Heart left ventricle (tissue), 13 donors: ENCODE data around the gene MAGEB17.

Experiments used
- POLR2A ChIP-seq, 2 donors: fragments of 450-650 bp; IDR thresholded peaks; one replicate each; pipeline ENCODE4 v1.6.1; 2017; ENCODE audit warnings: antibody characterized with exemption in 2 of 2, mild to moderate bottlenecking in 2 of 2, moderate library complexity in 2 of 2
- TF ChIP-seq, protein P1 (sequence below), 12 donors: fragments of 200-600 bp; sonication (generic) in 4 of 12; IDR thresholded peaks; one replicate each; pipeline versions ENCODE4 v1.5.0 to v1.8.0; 2018 to 2022; ENCODE audit warnings: antibody characterized with exemption in 12 of 12, mild to moderate bottlenecking in 5 of 12
- donor health status: ischemic (EF 13 %, LVEDD 7.1; RV severe dilation, severe dysfunction).
- donor health status: DM: no; HTN: yes; CAD: no.
- donor health status: DM: no; HTN: no; CAD: no.
- donor health status: ischemic (EF 25% LVEDD 6.9; RV normal size, moderate dysfunction).
- donor health status: ischemic (EF 25% LVEDD 5.7; RV mildly dilated, moderate dysfunction).
- donor health status: ischemic (EF 35%, LVEDD 5.7; RV mildly dilated, moderate dysfunction).
- donor health status: nonischemic (EF 11% LVEDD 7.7; RV severe dilation, severe dysfunction).
- donor health status: DM: yes; HTN: yes; CAD: no.
- donor health status: PGD.
- donor health status: ischemic (EF 29% LVEDD 5.4; RV normal size, mild dysfunction).
- donor health status: nonischemic (EF 23%, LVEDD 6.1; RV moderate dilation, normal function).

- TF ChIP-seq, protein P1, sequence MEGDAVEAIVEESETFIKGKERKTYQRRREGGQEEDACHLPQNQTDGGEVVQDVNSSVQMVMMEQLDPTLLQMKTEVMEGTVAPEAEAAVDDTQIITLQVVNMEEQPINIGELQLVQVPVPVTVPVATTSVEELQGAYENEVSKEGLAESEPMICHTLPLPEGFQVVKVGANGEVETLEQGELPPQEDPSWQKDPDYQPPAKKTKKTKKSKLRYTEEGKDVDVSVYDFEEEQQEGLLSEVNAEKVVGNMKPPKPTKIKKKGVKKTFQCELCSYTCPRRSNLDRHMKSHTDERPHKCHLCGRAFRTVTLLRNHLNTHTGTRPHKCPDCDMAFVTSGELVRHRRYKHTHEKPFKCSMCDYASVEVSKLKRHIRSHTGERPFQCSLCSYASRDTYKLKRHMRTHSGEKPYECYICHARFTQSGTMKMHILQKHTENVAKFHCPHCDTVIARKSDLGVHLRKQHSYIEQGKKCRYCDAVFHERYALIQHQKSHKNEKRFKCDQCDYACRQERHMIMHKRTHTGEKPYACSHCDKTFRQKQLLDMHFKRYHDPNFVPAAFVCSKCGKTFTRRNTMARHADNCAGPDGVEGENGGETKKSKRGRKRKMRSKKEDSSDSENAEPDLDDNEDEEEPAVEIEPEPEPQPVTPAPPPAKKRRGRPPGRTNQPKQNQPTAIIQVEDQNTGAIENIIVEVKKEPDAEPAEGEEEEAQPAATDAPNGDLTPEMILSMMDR (IDR thresholded peaks at IDR 0.05): no peak
- no peak for TF ChIP-seq POLR2A (IDR thresholded peaks at IDR 0.05)
Measured at GRCh38 chrX:16196829-16197228, 29.5 kb downstream of the MAGEB17 start.
